SK-N-SH treated with all-trans-retinoic acid at 6 μM for 48 hours (cell line): Measurements from ENCODE around the gene CTNNBL1.

Experiments used
- ATAC-seq: fragments of 200-7000 bp; cut with Tn5 transposase; 3 replicates; pipeline ENCODE4 v1.9.1; 2020; ENCODE audit warnings: mild to moderate bottlenecking, moderate library complexity
- ARNTL ChIP-seq: fragments of 450-650 bp; formaldehyde crosslinking; IDR thresholded peaks from 2 replicates; pipeline ENCODE4 v1.5.0; 2020; ENCODE audit warnings: low read depth, mild to moderate bottlenecking, moderate library complexity, borderline replicate concordance
- BACH2 ChIP-seq: fragments of 250-450 bp; sonication (Bioruptor Pico); IDR thresholded peaks from 2 replicates; pipeline ENCODE4 v1.9.0; 2021; ENCODE audit warnings: mild to moderate bottlenecking, borderline replicate concordance
- CSDC2 ChIP-seq: fragments of 250-450 bp; sonication (Bioruptor Pico); IDR thresholded peaks from 2 replicates; pipeline ENCODE4 v1.5.0; 2020; ENCODE audit warnings: mild to moderate bottlenecking, moderate library complexity
- CSRNP3 ChIP-seq: fragments of 250-450 bp; sonication (Bioruptor Pico); IDR thresholded peaks from 2 replicates; pipeline ENCODE4 v1.5.1; 2021; ENCODE audit warnings: mild to moderate bottlenecking, moderate library complexity
- ESRRG ChIP-seq: fragments of 250-450 bp; sonication (Bioruptor Pico); IDR thresholded peaks from 2 replicates; pipeline ENCODE4 v1.6.1; 2021; ENCODE audit warnings: mild to moderate bottlenecking
- GLIS3 ChIP-seq: fragments of 250-450 bp; sonication (Bioruptor Pico); IDR thresholded peaks from 2 replicates; pipeline ENCODE4 v1.5.0; 2020; ENCODE audit warnings: mild to moderate bottlenecking, moderate library complexity
- ISL1 ChIP-seq: fragments of 250-450 bp; sonication (Bioruptor Pico); IDR thresholded peaks from 2 replicates; pipeline ENCODE4 v2.1.2; 2022; ENCODE audit warnings: mild to moderate bottlenecking, moderate library complexity
- OSR1 ChIP-seq: fragments of 250-450 bp; sonication (Bioruptor Pico); IDR thresholded peaks from 2 replicates; pipeline ENCODE4 v1.8.0; 2022; ENCODE audit warnings: moderate library complexity, mild to moderate bottlenecking, inconsistent platforms
- PATZ1 ChIP-seq: fragments of 250-450 bp; sonication (Bioruptor Pico); IDR thresholded peaks from 2 replicates; pipeline ENCODE4 v1.8.0; 2020; ENCODE audit warnings: mild to moderate bottlenecking, moderate library complexity, borderline replicate concordance
- POU6F1 ChIP-seq: fragments of 250-450 bp; sonication (Bioruptor Pico); IDR thresholded peaks from 2 replicates; pipeline ENCODE4 v1.8.0; 2021; ENCODE audit warnings: low read depth, mild to moderate bottlenecking, moderate library complexity, borderline replicate concordance
- PPARA ChIP-seq: fragments of 250-450 bp; sonication (Bioruptor Pico); IDR thresholded peaks from 2 replicates; pipeline ENCODE4 v1.5.0; 2020; ENCODE audit warnings: mild to moderate bottlenecking, borderline replicate concordance
- RARB ChIP-seq: fragments of 250-450 bp; sonication (Bioruptor Pico); IDR thresholded peaks from 2 replicates; pipeline ENCODE4 v1.8.0; 2021; ENCODE audit warnings: mild to moderate bottlenecking, moderate library complexity
- SNAI2 ChIP-seq: fragments of 250-450 bp; sonication (Bioruptor Pico); IDR thresholded peaks from 2 replicates; pipeline ENCODE4 v1.5.0; 2020; ENCODE audit warnings: mild to moderate bottlenecking, moderate library complexity
- TCF4 ChIP-seq: fragments of 250-450 bp; sonication (Bioruptor Pico); IDR thresholded peaks from 2 replicates; pipeline ENCODE4 v1.8.0; 2021; ENCODE audit warnings: mild to moderate bottlenecking, moderate library complexity, borderline replicate concordance
- TOX ChIP-seq: fragments of 250-450 bp; sonication (Bioruptor Pico); IDR thresholded peaks from 2 replicates; pipeline ENCODE4 v1.8.0; 2021; ENCODE audit warnings: mild to moderate bottlenecking, moderate library complexity, borderline replicate concordance
- ZC3H10 ChIP-seq: fragments of 250-450 bp; sonication (Bioruptor Pico); IDR thresholded peaks from 2 replicates; pipeline ENCODE4 v1.5.1; 2021; ENCODE audit warnings: mild to moderate bottlenecking, moderate library complexity
- ZFP3 ChIP-seq: fragments of 250-450 bp; sonication (Bioruptor Pico); IDR thresholded peaks from 2 replicates; pipeline ENCODE4 v1.5.0; 2020; ENCODE audit warnings: mild to moderate bottlenecking, moderate library complexity
- ZNF565 ChIP-seq: fragments of 450-650 bp; formaldehyde crosslinking; conservative IDR thresholded peaks from 2 replicates; pipeline ENCODE4 v1.5.0; 2020; ENCODE audit warnings: low read depth, mild to moderate bottlenecking, moderate library complexity
- ZNF8 ChIP-seq: fragments of 450-650 bp; formaldehyde crosslinking; IDR thresholded peaks from 2 replicates; pipeline ENCODE4 v1.5.0; 2020; ENCODE audit warnings: mild to moderate bottlenecking, moderate library complexity
- TF ChIP-seq, protein P1 (sequence below): fragments of 250-450 bp; sonication (Bioruptor Pico); IDR thresholded peaks from 2 replicates; pipeline ENCODE4 v1.5.0; 2020; ENCODE audit warnings: mild to moderate bottlenecking, moderate library complexity

CTNNBL1 gene

GRCh38 chr20:37871751-37872150, 177.9 kb downstream of the CTNNBL1 start:
- TF ChIP-seq ZNF565 (CRISPR knock-in tag) = no peak
- TF ChIP-seq POU6F1 (CRISPR knock-in tag) = no peak
- no peak for TF ChIP-seq PATZ1
- TF ChIP-seq, protein P1, sequence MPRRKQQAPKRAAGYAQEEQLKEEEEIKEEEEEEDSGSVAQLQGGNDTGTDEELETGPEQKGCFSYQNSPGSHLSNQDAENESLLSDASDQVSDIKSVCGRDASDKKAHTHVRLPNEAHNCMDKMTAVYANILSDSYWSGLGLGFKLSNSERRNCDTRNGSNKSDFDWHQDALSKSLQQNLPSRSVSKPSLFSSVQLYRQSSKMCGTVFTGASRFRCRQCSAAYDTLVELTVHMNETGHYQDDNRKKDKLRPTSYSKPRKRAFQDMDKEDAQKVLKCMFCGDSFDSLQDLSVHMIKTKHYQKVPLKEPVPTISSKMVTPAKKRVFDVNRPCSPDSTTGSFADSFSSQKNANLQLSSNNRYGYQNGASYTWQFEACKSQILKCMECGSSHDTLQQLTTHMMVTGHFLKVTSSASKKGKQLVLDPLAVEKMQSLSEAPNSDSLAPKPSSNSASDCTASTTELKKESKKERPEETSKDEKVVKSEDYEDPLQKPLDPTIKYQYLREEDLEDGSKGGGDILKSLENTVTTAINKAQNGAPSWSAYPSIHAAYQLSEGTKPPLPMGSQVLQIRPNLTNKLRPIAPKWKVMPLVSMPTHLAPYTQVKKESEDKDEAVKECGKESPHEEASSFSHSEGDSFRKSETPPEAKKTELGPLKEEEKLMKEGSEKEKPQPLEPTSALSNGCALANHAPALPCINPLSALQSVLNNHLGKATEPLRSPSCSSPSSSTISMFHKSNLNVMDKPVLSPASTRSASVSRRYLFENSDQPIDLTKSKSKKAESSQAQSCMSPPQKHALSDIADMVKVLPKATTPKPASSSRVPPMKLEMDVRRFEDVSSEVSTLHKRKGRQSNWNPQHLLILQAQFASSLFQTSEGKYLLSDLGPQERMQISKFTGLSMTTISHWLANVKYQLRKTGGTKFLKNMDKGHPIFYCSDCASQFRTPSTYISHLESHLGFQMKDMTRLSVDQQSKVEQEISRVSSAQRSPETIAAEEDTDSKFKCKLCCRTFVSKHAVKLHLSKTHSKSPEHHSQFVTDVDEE (CRISPR knock-in tag) = no peak
- TF ChIP-seq TCF4 (CRISPR knock-in tag) = no peak
- TF ChIP-seq BACH2 (CRISPR knock-in tag) = no peak
- TF ChIP-seq ARNTL (CRISPR knock-in tag) = no peak
- TF ChIP-seq ESRRG (CRISPR knock-in tag) = no peak
- TF ChIP-seq ZC3H10 (CRISPR knock-in tag) = no peak
- TF ChIP-seq ZNF8 (CRISPR knock-in tag) = no peak
- no peak for TF ChIP-seq CSRNP3 (CRISPR knock-in tag)
- no peak for TF ChIP-seq TOX (CRISPR knock-in tag)
- TF ChIP-seq SNAI2 = no peak
- no peak for TF ChIP-seq CSDC2 (CRISPR knock-in tag)
- TF ChIP-seq ZFP3 (CRISPR knock-in tag) = no peak
- TF ChIP-seq PPARA (CRISPR knock-in tag) = no peak
- no peak for TF ChIP-seq RARB
- no peak for TF ChIP-seq GLIS3 (CRISPR knock-in tag)
- no peak for TF ChIP-seq OSR1 (CRISPR knock-in tag)
- TF ChIP-seq ISL1 = no peak

GRCh38 chr20:37872161-37872560, 178.3 kb downstream of the CTNNBL1 start:
- no peak for ATAC-seq
- TF ChIP-seq TOX (CRISPR knock-in tag) (no peak), GLIS3 (CRISPR knock-in tag) (no peak), ISL1 (no peak), ZFP3 (CRISPR knock-in tag) (no peak)

More at GRCh38 chr20:37871751-37872150, 177.9 kb downstream of the CTNNBL1 start:
- no peak for ATAC-seq

DNA sequence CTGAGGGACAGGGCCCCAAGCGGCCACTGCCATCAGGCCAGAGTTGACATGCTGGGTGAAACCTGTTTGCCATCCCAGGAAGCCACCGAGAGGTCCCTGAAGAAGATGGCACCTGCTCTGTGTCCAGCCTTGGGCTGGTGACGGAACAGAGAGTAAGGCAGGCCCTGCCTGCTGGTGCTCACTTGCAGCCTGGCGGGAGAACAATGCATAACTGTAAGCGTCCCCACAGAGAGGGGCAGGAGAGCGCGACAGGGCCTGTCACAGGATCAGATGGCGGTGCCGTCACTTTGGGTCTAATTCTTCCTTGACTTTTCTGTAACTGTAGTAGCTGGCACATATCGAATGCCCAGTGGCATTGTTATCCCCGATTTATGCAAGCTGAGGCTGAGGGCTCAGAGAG, 180.1 kb downstream of the CTNNBL1 start:
- ATAC-seq = no peak
- TF ChIP-seq POU6F1 (CRISPR knock-in tag) = no peak
